HG02571 (cell line): Measurements from ENCODE around the gene F2RL2.

Experiments used
- ATAC-seq: cut with Tn5 transposase; IDR thresholded peaks from one replicate; pipeline ENCODE4 v1.9.1; 2021; ENCODE audit warnings: mild to moderate bottlenecking, moderate library complexity; ENCODE audit not compliant: unreplicated experiment

The F2RL2 gene

GRCh38 chr5:76590027-76590426, 33.2 kb downstream of the F2RL2 start:
- ATAC-seq: peak; percentile 97

GRCh38 chr5:76586531-76586930, 36.7 kb downstream of the F2RL2 start:
- ATAC-seq: no peak

DNA sequence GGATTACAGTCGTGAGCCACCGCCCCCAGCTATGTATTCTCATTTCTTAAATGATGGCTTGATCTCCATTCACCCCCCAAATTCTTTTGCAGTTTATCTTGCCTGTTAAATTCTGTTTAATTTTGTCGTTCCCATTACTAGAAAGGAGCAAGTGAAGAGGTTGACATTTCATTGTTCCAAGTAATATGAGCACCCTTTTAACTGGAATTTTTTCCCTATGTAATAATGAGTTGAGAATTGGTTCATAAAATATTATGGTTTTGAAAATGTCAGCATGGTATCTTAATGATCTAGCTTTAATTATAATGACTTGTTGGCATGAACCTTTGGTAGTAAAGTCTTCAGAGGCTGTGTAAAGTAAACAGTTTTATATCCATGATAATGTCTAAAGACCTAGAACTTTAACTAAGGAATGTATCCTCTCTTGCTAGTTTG, 37.4 kb downstream of the F2RL2 start:
- no peak for ATAC-seq

DNA sequence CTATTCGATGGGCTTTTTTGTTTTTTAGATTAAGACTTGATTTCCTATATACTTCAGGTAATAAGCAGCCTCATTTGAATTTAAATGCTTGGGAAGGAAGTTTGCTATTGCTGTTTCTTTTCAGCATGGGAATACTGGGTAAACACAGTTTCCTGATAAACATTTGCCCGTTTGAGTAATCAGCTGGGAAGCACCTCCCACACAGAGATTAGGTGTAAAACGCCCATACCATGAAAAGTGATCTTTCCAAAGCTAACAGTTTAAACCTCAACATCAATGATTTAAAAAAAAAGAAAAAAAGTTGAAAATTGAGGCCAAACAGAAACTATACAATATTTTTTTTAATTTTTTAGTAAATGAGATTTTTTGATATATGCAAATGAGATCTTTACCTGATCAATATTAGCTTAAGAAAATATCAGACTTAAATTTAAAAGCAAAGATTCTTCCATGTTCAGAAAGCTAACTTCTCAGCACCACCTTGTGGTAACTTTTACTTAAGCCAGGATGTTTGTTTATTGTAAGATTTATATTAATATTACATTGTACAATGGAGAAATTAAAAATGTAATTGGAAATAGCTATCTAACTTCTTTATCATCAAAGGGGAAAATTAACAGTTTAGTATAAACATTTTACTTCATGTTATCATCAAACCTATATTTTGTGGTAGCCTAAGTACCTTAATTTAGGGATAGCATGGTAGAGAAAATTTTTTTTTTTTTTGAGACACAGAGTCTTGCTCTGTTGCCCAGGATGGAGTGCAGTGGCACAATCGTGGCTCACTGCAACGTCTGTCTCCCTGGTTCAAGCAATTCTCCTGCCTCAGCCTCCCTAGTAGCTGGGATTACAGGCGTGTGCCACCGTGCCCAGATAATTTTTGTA, 39.8 kb downstream of the F2RL2 start:
- no peak for ATAC-seq

DNA sequence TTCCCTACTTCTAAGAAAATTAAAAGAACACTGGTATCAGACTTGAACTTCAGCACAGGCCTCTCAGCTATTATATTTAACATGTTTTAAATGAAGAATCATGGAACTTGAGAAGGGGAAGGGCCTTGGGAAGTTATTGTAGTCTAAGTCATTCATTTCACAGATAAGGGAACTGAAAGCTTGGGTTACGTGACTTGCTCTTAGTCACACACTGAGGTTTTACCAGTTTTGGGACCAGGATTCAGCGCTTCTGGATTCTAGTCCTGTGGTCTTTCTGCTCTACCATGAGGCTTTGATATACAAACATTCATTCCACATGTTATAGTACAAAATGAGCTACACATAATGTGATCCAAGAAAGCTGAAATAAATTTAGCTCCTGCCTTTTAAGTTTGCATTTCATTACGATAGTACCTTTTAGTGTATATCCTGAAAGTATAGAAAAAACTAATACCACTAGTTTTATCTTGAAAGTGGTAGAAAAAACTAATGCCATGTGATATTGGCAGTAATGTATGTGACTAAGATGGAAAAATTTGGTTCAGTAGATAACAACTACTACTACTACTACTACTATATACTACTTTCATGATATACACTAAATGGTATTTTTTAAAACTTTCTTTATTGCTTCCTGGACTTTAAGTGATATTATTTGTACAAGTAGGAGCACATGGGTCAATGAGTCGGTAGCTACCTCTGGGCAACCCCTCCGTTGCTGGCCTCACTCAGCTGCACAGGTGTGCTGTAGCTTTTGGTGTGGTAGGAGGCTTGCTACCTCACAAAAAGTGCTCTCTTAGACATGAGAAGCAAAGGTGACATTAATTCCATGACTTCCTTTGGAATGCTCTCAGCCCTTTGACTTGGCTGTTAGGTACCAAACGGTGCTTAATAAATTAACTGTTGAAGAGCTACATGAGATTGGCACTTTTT, 40.7 kb downstream of the F2RL2 start:
- peak; percentile 90 for ATAC-seq

GRCh38 chr5:76580981-76581380, 42.2 kb downstream of the F2RL2 start:
- no peak for ATAC-seq

DNA sequence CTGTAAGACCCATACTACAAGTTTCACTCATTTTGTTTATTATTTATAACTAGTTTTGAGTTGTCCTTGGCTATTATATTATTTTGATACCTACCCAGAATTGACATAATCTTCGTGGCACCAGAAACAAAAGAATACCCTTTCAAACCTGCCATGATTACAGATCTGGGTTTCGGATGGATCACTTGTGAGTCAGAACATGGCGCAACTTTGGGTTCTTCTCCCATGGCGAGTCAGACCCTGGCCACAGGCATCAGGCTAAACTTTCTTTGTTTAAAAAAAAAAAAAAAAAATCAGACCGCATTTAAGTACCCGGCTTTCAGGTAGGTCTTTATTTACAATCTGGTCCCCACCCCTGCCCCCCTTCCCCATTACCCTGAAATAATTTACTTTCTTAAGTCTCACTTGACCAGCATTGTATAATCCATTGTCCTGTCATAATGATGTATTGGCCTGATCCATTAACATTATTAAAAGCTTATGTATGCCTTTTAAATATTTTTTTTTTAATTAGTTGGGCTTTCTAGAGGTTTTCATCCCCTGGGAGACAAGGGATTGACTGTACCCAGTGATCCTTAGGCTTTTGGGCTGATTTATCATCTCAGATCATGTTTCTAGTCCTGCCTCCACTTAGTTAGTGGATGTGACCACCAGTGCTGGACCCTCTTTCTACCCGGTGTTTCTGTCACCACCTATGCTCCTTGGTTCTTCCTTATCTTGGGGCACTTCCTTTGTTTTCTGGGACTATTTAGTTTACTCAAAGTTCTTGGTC, 43.9 kb downstream of the F2RL2 start:
- ATAC-seq: no peak

DNA sequence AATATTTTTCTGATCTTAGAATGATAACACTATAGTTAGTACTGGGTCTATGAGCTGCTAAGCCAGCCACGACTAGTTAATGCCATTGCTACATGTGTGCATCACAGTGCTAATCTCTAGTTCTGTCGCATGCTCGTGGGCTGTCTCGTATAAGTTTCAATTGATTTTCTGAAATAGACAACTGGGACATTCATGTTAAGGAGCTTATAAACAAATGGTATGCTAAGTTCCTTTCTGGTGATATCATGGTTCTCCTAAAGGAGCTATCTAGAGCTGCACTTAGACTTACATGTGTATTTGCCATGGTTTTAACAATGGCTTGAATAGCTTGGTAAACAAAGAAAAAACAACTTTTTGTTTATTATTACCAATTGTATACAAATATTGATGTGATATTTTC, 46.2 kb downstream of the F2RL2 start:
- ATAC-seq: no peak

- no peak for ATAC-seq
These were observed 46.8 kb downstream of the F2RL2 start for GRCh38 chr5:76576450-76576849.

DNA sequence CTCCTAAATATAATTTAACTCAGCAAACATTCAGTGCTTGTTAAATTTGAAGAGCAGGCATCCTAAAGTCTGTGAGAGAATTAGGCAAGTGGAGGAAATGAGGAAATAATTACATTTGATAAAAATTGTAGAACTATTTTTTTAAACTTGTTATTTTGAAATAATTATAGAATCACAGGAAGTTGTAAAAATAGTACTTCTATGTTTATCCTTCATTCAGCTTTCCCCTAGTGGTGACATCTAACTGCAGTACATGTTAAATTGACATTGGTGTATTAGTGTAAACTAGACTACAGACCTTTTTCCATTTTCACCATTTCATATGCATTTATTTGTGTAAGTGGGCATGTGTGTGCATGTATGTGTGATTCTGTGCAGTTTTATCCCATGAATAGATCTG, 51.6 kb downstream of the F2RL2 start:
- ATAC-seq: no peak

DNA sequence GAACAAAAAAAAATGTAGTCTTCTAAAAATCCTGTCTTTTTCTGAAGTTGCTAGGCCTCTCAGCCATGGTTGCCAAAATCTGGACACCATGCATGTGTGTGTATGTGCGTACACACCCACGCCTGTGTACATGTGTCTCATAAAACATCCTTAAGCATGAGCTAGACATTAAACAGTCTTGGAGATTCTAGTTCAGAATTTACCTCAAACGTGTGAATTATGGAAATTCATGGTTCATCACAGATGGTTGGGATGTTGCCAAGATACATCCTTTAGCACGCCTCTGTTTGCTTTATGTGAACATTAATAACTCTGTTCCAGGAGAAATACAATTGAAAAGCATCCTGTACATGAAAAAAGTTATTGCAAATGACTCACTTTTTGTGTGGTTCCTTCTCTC, 53.0 kb downstream of the F2RL2 start:
- ATAC-seq: no peak
